ENCODE data around the gene CHRNA9.

Gene CHRNA9

GRCh38 chr4:40300371-40301162 lies 34.6 kb upstream of the CHRNA9 start:
- H3K4me3 ChIP-seq (ENCODE audit: low read depth, low read length) = no peak overlapping the region
- peaks cover 4% of the 10 kb centered on the region for H3K9me3 ChIP-seq (ENCODE audit: control insufficient read depth, insufficient read depth, low read length)
- no peak overlapping the region for H3K9ac ChIP-seq (ENCODE audit: low read depth, low read length)
- peaks cover 3% of the 10 kb centered on the region for H3K4me1 ChIP-seq (ENCODE audit: control insufficient read depth, insufficient read depth, low read length)
- no peaks in the 10 kb centered on the region for H3K36me3 ChIP-seq (ENCODE audit: control insufficient read depth, insufficient read depth, low read length)
- H3K27me3 ChIP-seq (ENCODE audit: control insufficient read depth, insufficient read depth, low read length) = no peaks in the 10 kb centered on the region

- Histone ChIP-seq H3K4me1 (ENCODE audit: control insufficient read depth, insufficient read depth, low read length) (peaks cover 3% of the 10 kb centered on the region), H3K4me3 (ENCODE audit: low read depth, low read length) (no peak overlapping the region), H3K36me3 (ENCODE audit: control insufficient read depth, insufficient read depth, low read length) (no peaks in the 10 kb centered on the region), H3K27me3 (ENCODE audit: control insufficient read depth, insufficient read depth, low read length) (no peaks in the 10 kb centered on the region), H3K9ac (ENCODE audit: low read depth, low read length) (no peak overlapping the region), H3K9me3 (ENCODE audit: control insufficient read depth, insufficient read depth, low read length) (peaks cover 4% of the 10 kb centered on the region)
Measured at GRCh38 chr4:40301603-40302002, 33.5 kb upstream of the CHRNA9 start.

GRCh38 chr4:40303751-40304150 lies 31.4 kb upstream of the CHRNA9 start:
- Histone ChIP-seq H3K4me1 (ENCODE audit: control insufficient read depth, insufficient read depth, low read length) (peaks cover 16% of the 10 kb centered on the region), H3K9ac (ENCODE audit: low read depth, low read length) (no peak overlapping the region), H3K9me3 (ENCODE audit: control insufficient read depth, insufficient read depth, low read length) (peaks cover 4% of the 10 kb centered on the region), H3K27me3 (ENCODE audit: control insufficient read depth, insufficient read depth, low read length) (no peaks in the 10 kb centered on the region), H3K36me3 (ENCODE audit: control insufficient read depth, insufficient read depth, low read length) (no peaks in the 10 kb centered on the region), H3K4me3 (ENCODE audit: low read depth, low read length) (no peak overlapping the region)

- H3K4me3 ChIP-seq (ENCODE audit: low read depth, low read length) = no peak overlapping the region
- no peak overlapping the region for H3K9ac ChIP-seq (ENCODE audit: low read depth, low read length)
- peaks cover 23% of the 10 kb centered on the region for H3K4me1 ChIP-seq (ENCODE audit: control insufficient read depth, insufficient read depth, low read length)
- no peaks in the 10 kb centered on the region for H3K36me3 ChIP-seq (ENCODE audit: control insufficient read depth, insufficient read depth, low read length)
- H3K9me3 ChIP-seq (ENCODE audit: control insufficient read depth, insufficient read depth, low read length) = peaks cover 4% of the 10 kb centered on the region
- H3K27me3 ChIP-seq (ENCODE audit: control insufficient read depth, insufficient read depth, low read length) = no peaks in the 10 kb centered on the region
Measured at GRCh38 chr4:40305328-40306170, 29.6 kb upstream of the CHRNA9 start.

- Histone ChIP-seq H3K36me3 (ENCODE audit: control insufficient read depth, insufficient read depth, low read length) (no peaks in the 10 kb centered on the region), H3K4me3 (ENCODE audit: low read depth, low read length) (no peak overlapping the region), H3K27me3 (ENCODE audit: control insufficient read depth, insufficient read depth, low read length) (no peaks in the 10 kb centered on the region), H3K4me1 (ENCODE audit: control insufficient read depth, insufficient read depth, low read length) (peaks cover 23% of the 10 kb centered on the region), H3K9ac (ENCODE audit: low read depth, low read length) (no peak overlapping the region), H3K9me3 (ENCODE audit: control insufficient read depth, insufficient read depth, low read length) (peaks cover 4% of the 10 kb centered on the region)
Measured at GRCh38 chr4:40306226-40306625, 28.9 kb upstream of the CHRNA9 start.

- H3K4me3 ChIP-seq (ENCODE audit: low read depth, low read length) = no peak overlapping the region
Measured at GRCh38 chr4:40306976-40307375, 28.2 kb upstream of the CHRNA9 start.

GRCh38 chr4:40307627-40308497 lies 27.3 kb upstream of the CHRNA9 start:
- H3K4me3 ChIP-seq (ENCODE audit: low read depth, low read length) = no peak overlapping the region
- no peaks in the 10 kb centered on the region for H3K36me3 ChIP-seq (ENCODE audit: control insufficient read depth, insufficient read depth, low read length)
- no peaks in the 10 kb centered on the region for H3K27me3 ChIP-seq (ENCODE audit: control insufficient read depth, insufficient read depth, low read length)
- H3K9ac ChIP-seq (ENCODE audit: low read depth, low read length) = no peak overlapping the region
- H3K9me3 ChIP-seq (ENCODE audit: control insufficient read depth, insufficient read depth, low read length) = peaks cover 4% of the 10 kb centered on the region
- peaks cover 27% of the 10 kb centered on the region for H3K4me1 ChIP-seq (ENCODE audit: control insufficient read depth, insufficient read depth, low read length)

More at GRCh38 chr4:40306976-40307375, 28.2 kb upstream of the CHRNA9 start:
- no peaks in the 10 kb centered on the region for H3K27me3 ChIP-seq (ENCODE audit: control insufficient read depth, insufficient read depth, low read length)
- H3K36me3 ChIP-seq (ENCODE audit: control insufficient read depth, insufficient read depth, low read length) = no peaks in the 10 kb centered on the region
- peaks cover 4% of the 10 kb centered on the region for H3K9me3 ChIP-seq (ENCODE audit: control insufficient read depth, insufficient read depth, low read length)
- H3K9ac ChIP-seq (ENCODE audit: low read depth, low read length) = no peak overlapping the region
- peaks cover 27% of the 10 kb centered on the region for H3K4me1 ChIP-seq (ENCODE audit: control insufficient read depth, insufficient read depth, low read length)

- peaks cover 26% of the 10 kb centered on the region for H3K4me1 ChIP-seq (ENCODE audit: control insufficient read depth, insufficient read depth, low read length)
- peaks cover 4% of the 10 kb centered on the region for H3K9me3 ChIP-seq (ENCODE audit: control insufficient read depth, insufficient read depth, low read length)
- H3K27me3 ChIP-seq (ENCODE audit: control insufficient read depth, insufficient read depth, low read length) = no peaks in the 10 kb centered on the region
- no peak overlapping the region for H3K9ac ChIP-seq (ENCODE audit: low read depth, low read length)
- no peak overlapping the region for H3K4me3 ChIP-seq (ENCODE audit: low read depth, low read length)
- no peaks in the 10 kb centered on the region for H3K36me3 ChIP-seq (ENCODE audit: control insufficient read depth, insufficient read depth, low read length)
Measured at GRCh38 chr4:40308528-40309122, 26.5 kb upstream of the CHRNA9 start.

- peaks cover 24% of the 10 kb centered on the region for H3K4me1 ChIP-seq (ENCODE audit: control insufficient read depth, insufficient read depth, low read length)
- no peaks in the 10 kb centered on the region for H3K27me3 ChIP-seq (ENCODE audit: control insufficient read depth, insufficient read depth, low read length)
- H3K4me3 ChIP-seq (ENCODE audit: low read depth, low read length) = no peak overlapping the region
- no peaks in the 10 kb centered on the region for H3K36me3 ChIP-seq (ENCODE audit: control insufficient read depth, insufficient read depth, low read length)
- H3K9me3 ChIP-seq (ENCODE audit: control insufficient read depth, insufficient read depth, low read length) = peaks cover 4% of the 10 kb centered on the region
- no peak overlapping the region for H3K9ac ChIP-seq (ENCODE audit: low read depth, low read length)
Measured at GRCh38 chr4:40309250-40309774, 25.8 kb upstream of the CHRNA9 start.

- Histone ChIP-seq H3K36me3 (ENCODE audit: control insufficient read depth, insufficient read depth, low read length) (no peaks in the 10 kb centered on the region), H3K27me3 (ENCODE audit: control insufficient read depth, insufficient read depth, low read length) (no peaks in the 10 kb centered on the region), H3K4me3 (ENCODE audit: low read depth, low read length) (no peak overlapping the region), H3K9ac (ENCODE audit: low read depth, low read length) (no peak overlapping the region), H3K9me3 (ENCODE audit: control insufficient read depth, insufficient read depth, low read length) (no peaks in the 10 kb centered on the region), H3K4me1 (ENCODE audit: control insufficient read depth, insufficient read depth, low read length) (peaks cover 24% of the 10 kb centered on the region)
Measured at GRCh38 chr4:40310225-40310624, 24.9 kb upstream of the CHRNA9 start.

GRCh38 chr4:40311811-40312346 lies 23.3 kb upstream of the CHRNA9 start:
- Histone ChIP-seq H3K36me3 (ENCODE audit: control insufficient read depth, insufficient read depth, low read length) (no peaks in the 10 kb centered on the region), H3K9me3 (ENCODE audit: control insufficient read depth, insufficient read depth, low read length) (no peaks in the 10 kb centered on the region), H3K4me3 (ENCODE audit: low read depth, low read length) (no peak overlapping the region), H3K27me3 (ENCODE audit: control insufficient read depth, insufficient read depth, low read length) (no peaks in the 10 kb centered on the region), H3K4me1 (ENCODE audit: control insufficient read depth, insufficient read depth, low read length) (peaks cover 30% of the 10 kb centered on the region), H3K9ac (ENCODE audit: low read depth, low read length) (no peak overlapping the region)
